HPDE6-E6E7 (cell line): ENCODE data around the gene KLKB1.
"Not testable (repeated sequence)": the region's sequence is repeated elsewhere in the genome, so short reads cannot be mapped to it uniquely, and the experiment has no call there.

ENCODE experiments used
- DNase-seq: peaks from one replicate; pipeline ENCODE4 v3.0.0; 2011; ENCODE audit warnings: missing footprints; ENCODE audit errors: extremely low spot score

The KLKB1 gene

GRCh38 chr4:186265250-186265649 lies 37.9 kb downstream of the KLKB1 start:
- DNase-seq, result not testable (repeated sequence)

- no peak for DNase-seq
These were observed 38.7 kb downstream of the KLKB1 start, which contains the start of gene F11 for GRCh38 chr4:186265683-186266652. TSS of gene F11 (plus strand) at chr4:186266189. CDS start at chr4:186267137, 948 bp downstream.

GRCh38 chr4:186266729-186267456 lies 39.6 kb downstream of the KLKB1 start:
- no peak for DNase-seq

GRCh38 chr4:186271081-186271678 lies 43.9 kb downstream of the KLKB1 start:
- no peak for DNase-seq

- DNase-seq, result no peak
These were observed 45.5 kb downstream of the KLKB1 start for GRCh38 chr4:186272699-186273391.

GRCh38 chr4:186273392-186273789 lies 46.1 kb downstream of the KLKB1 start:
- DNase-seq, result not testable (repeated sequence)

- no peak for DNase-seq
These were observed 56.0 kb downstream of the KLKB1 start for GRCh38 chr4:186283311-186283710.

- DNase-seq, result no peak
These were observed 57.8 kb downstream of the KLKB1 start for GRCh38 chr4:186285147-186285546.

- no peak for DNase-seq
These were observed 59.3 kb downstream of the KLKB1 start for GRCh38 chr4:186286581-186286980.

GRCh38 chr4:186291256-186291890 lies 64.1 kb downstream of the KLKB1 start:
- no peak for DNase-seq

GRCh38 chr4:186294160-186294559 lies 66.9 kb downstream of the KLKB1 start:
- DNase-seq, result no peak

- no peak for DNase-seq
These were observed 69.2 kb downstream of the KLKB1 start for GRCh38 chr4:186296481-186296880.

GRCh38 chr4:186297013-186297645 lies 69.8 kb downstream of the KLKB1 start:
- peak; percentile 26 for DNase-seq

- no peak for DNase-seq
These were observed 70.8 kb downstream of the KLKB1 start for GRCh38 chr4:186298031-186298647.

- DNase-seq, result no peak
These were observed 72.0 kb downstream of the KLKB1 start for GRCh38 chr4:186299291-186299690.

GRCh38 chr4:186300659-186301390 lies 73.5 kb downstream of the KLKB1 start:
- no peak for DNase-seq

- no peak for DNase-seq
These were observed 76.9 kb downstream of the KLKB1 start for GRCh38 chr4:186304216-186304615.

- DNase-seq, result no peak
These were observed 77.7 kb downstream of the KLKB1 start for GRCh38 chr4:186304866-186305505.

- no peak for DNase-seq
These were observed 80.2 kb downstream of the KLKB1 start for GRCh38 chr4:186307497-186307896.
